RWPE2 (cell line): ENCODE measurements around the gene WDR33.
"Not testable (repeated sequence)": the region's sequence is repeated elsewhere in the genome, so short reads cannot be mapped to it uniquely, and the experiment has no call there.

Experiments
- ATAC-seq: fragments of 200-7000 bp; cut with Tn5 transposase; 3 replicates; pipeline ENCODE4 v1.9.1; 2021; ENCODE audit warnings: low read depth
- DNase-seq: peaks from one replicate; pipeline ENCODE4 v3.0.0-alpha.2; 2020; ENCODE audit warnings: low spot score
- H3K27ac ChIP-seq: fragments of 450-650 bp; 2 replicates; pipeline ENCODE4 v1.5.1; 2017; ENCODE audit warnings: mild to moderate bottlenecking; ENCODE audit not compliant: poor library complexity, severe bottlenecking
- H3K27me3 ChIP-seq: fragments of 250-450 bp; sonication (Bioruptor Pico); 2 replicates; pipeline ENCODE4 v1.5.1; 2021; ENCODE audit warnings: mild to moderate bottlenecking, moderate library complexity; ENCODE audit not compliant: insufficient read depth, poor library complexity, severe bottlenecking
- H3K36me3 ChIP-seq: fragments of 250-450 bp; sonication (Bioruptor Pico); 2 replicates; pipeline ENCODE4 v1.5.1; 2020; ENCODE audit warnings: low read depth, mild to moderate bottlenecking, moderate library complexity
- H3K4me1 ChIP-seq: fragments of 250-450 bp; sonication (Bioruptor Pico); 2 replicates; pipeline ENCODE4 v1.5.1; 2021; ENCODE audit warnings: mild to moderate bottlenecking, moderate library complexity; ENCODE audit not compliant: insufficient read depth, poor library complexity, severe bottlenecking
- H3K4me3 ChIP-seq: fragments of 250-450 bp; sonication (Bioruptor Pico); 2 replicates; pipeline ENCODE4 v1.5.1; 2021; ENCODE audit warnings: mild to moderate bottlenecking, moderate library complexity; ENCODE audit not compliant: severe bottlenecking
- H3K9me3 ChIP-seq: fragments of 250-450 bp; sonication (Bioruptor Pico); 2 replicates; pipeline ENCODE4 v1.5.1; 2021; ENCODE audit warnings: mild to moderate bottlenecking, moderate library complexity; ENCODE audit not compliant: severe bottlenecking
- TF ChIP-seq, protein P1 (sequence below): fragments of 450-650 bp; IDR thresholded peaks from one replicate; pipeline ENCODE4 v1.5.1; 2017; ENCODE audit warnings: mild to moderate bottlenecking, moderate library complexity; ENCODE audit not compliant: poor library complexity, severe bottlenecking

The WDR33 gene

DNA sequence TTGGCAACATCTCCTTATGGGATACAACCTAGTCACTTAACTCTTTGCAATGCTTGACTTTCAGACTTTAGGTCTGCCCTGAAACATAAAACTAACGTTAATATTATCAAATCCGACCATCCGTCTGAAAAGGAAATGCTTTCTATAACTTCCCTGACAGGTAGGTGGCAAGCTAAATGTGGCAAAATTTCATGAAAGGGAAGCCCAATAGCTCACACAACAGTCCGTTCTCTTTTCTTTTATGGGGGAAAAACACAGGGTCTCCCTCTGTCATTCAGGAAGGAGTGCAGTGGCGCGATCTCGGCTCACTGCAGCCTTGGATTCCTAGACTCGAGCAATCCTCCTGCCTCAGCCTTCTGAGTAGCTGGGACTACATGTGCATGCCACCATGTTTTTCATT, 56.8 kb downstream of the WDR33 start:
- TF ChIP-seq, protein P1, sequence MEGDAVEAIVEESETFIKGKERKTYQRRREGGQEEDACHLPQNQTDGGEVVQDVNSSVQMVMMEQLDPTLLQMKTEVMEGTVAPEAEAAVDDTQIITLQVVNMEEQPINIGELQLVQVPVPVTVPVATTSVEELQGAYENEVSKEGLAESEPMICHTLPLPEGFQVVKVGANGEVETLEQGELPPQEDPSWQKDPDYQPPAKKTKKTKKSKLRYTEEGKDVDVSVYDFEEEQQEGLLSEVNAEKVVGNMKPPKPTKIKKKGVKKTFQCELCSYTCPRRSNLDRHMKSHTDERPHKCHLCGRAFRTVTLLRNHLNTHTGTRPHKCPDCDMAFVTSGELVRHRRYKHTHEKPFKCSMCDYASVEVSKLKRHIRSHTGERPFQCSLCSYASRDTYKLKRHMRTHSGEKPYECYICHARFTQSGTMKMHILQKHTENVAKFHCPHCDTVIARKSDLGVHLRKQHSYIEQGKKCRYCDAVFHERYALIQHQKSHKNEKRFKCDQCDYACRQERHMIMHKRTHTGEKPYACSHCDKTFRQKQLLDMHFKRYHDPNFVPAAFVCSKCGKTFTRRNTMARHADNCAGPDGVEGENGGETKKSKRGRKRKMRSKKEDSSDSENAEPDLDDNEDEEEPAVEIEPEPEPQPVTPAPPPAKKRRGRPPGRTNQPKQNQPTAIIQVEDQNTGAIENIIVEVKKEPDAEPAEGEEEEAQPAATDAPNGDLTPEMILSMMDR, result no peak
- peaks cover 53% of the 10 kb centered on the region for H3K36me3 ChIP-seq
- DNase-seq (no peak), ATAC-seq (no peak)
- no peaks in the 10 kb centered on the region for H3K27me3 ChIP-seq
- H3K27ac ChIP-seq, result no peak overlapping the region
- no peak overlapping the region for H3K4me3 ChIP-seq
- peaks cover 2% of the 10 kb centered on the region for H3K9me3 ChIP-seq
- H3K4me1 ChIP-seq, result no peaks in the 10 kb centered on the region

GRCh38 chr2:127753374-127753773, 57.6 kb downstream of the WDR33 start:
- Histone ChIP-seq H3K27me3 (no peaks in the 10 kb centered on the region), H3K27ac (no peak overlapping the region), H3K4me1 (no peaks in the 10 kb centered on the region), H3K4me3 (no peak overlapping the region), H3K36me3 (peaks cover 49% of the 10 kb centered on the region), H3K9me3 (no peaks in the 10 kb centered on the region)
- TF ChIP-seq, protein P1, result no peak
- ATAC-seq (no peak), DNase-seq (no peak)

DNA sequence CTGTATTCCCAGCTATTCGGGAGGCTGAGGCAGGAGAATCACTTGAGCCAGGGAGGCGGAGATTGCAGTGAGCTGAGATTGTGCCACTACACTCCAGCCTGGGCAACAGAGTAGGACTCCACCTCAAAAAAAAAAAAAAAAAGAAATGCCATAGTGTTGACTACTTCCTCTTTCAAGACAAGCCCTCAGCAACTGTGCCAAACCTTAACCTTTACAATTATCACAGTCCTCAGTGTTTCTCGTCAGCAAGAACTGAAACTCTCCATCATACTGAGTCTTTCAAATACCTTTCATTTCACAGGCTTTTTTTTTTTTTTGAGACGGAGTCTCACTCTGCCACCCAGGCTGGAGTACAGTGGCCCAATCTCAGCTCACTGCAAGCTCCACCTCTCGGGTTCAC, 61.4 kb downstream of the WDR33 start:
- not testable (repeated sequence) for H3K4me1 ChIP-seq, H3K9me3 ChIP-seq, H3K27me3 ChIP-seq, H3K27ac ChIP-seq, H3K4me3 ChIP-seq, DNase-seq
- peak; percentile 36; the same call in 1 of the 3 replicates for ATAC-seq
- H3K36me3 ChIP-seq, result peaks cover 45% of the 10 kb centered on the region

DNA sequence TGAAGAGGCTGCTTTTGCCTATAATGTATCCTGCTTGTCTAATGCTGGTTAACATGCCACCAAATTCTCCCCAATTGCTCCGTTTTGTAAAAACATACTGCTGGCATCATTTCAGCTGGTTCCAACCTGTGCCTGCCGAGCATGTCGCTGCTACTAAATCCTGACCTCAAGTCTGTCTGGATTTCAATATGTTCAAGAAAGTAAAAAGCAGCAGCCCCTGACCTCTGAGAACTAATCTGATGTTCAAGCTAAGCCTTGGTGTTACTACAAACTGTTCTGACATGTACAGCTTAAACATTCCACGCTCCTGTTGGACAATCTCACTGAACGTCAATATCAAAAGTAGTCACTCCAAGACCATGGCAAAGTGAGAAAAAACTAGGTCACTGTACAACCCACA, 63.4 kb downstream of the WDR33 start:
- H3K36me3 ChIP-seq, result peaks cover 36% of the 10 kb centered on the region
- no peak for ATAC-seq
- TF ChIP-seq, protein P1, result no peak

DNA sequence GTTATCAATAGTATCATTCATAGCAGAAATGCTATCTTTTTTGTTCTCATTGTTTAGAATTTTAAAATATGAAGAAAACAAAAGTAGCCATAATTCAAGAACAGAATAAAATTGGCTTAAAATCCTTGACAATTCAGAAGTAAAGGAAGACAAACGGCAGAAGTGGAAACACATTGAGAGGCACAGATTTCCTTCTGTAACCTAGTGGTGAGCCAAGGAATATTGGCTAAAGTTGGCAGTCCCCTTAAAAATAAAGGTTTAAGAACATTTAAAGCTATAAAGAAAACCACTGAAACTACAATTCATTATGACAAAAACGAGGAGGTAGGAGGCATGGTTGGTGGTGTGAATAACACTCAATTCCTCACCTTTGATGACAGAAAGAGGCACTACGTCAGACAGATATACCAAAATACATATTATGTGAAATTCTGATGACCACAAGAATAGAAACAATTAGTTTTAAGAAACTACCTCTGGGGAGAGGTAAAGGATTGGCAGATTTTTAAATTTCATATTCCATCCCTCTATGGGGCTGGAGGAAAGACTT, 67.4 kb downstream of the WDR33 start:
- Histone ChIP-seq H3K4me1 (no peaks in the 10 kb centered on the region), H3K36me3 (peaks cover 42% of the 10 kb centered on the region), H3K4me3 (no peak overlapping the region), H3K9me3 (no peaks in the 10 kb centered on the region), H3K27me3 (no peaks in the 10 kb centered on the region), H3K27ac (no peak overlapping the region)
- DNase-seq (no peak), ATAC-seq (no peak)
- TF ChIP-seq, protein P1, result no peak

More for the DNA sequence above, 63.4 kb downstream of the WDR33 start:
- Histone ChIP-seq H3K9me3 (no peaks in the 10 kb centered on the region), H3K27me3 (no peaks in the 10 kb centered on the region), H3K27ac (no peak overlapping the region), H3K4me3 (no peak overlapping the region), H3K4me1 (no peaks in the 10 kb centered on the region)
- DNase-seq, result no peak
